ENCODE results near the gene ODAD2. TPM values are rescaled to one million over a fixed set of nuclear protein-coding genes. Genes with fewer than 3 reads are reported as not detected.

Gene ODAD2
- polyA plus RNA-seq, 1 donor = 0.62 TPM

GRCh38 chr10:27770181-27770580 lies 228.7 kb downstream of the ODAD2 start:
- no peak for DNase-seq (ENCODE audit: low read depth)

Measured in forelimb muscle (tissue), 1 donor.